SU-DHL-6 (cell line): ENCODE measurements around the gene HEATR5A.

Source experiments
- CTCF ChIP-seq: fragments of 200-600 bp; sonication (generic); IDR thresholded peaks from one replicate; pipeline ENCODE4 v1.5.1; 2017; ENCODE audit warnings: antibody characterized with exemption, mild to moderate bottlenecking, low read length, moderate library complexity; ENCODE audit not compliant: insufficient read depth, poor library complexity, severe bottlenecking
- EZH2phosphoT487 ChIP-seq: fragments of 200-600 bp; sonication (generic), shearing (Covaris generic); conservative IDR thresholded peaks from 2 replicates; pipeline ENCODE4 v1.6.1; 2018; ENCODE audit warnings: mild to moderate bottlenecking, antibody characterized with exemption, low read length, moderate library complexity, mixed read lengths

GRCh38 chr14:31287294-31287972, 132.9 kb downstream of the HEATR5A start:
- TF ChIP-seq CTCF, result no peak
- no peak for TF ChIP-seq EZH2phosphoT487
